GM12878 (cell line): Measurements from ENCODE around the gene RGS19. TPM values are rescaled to one million over a fixed set of nuclear protein-coding genes. Genes with fewer than 3 reads are reported as not detected.

Experiments
- BACH1 ChIP-seq: fragments of 450-650 bp; IDR thresholded peaks from 2 replicates; pipeline ENCODE4 v1.6.1; 2017; ENCODE audit warnings: mild to moderate bottlenecking, borderline replicate concordance
- BMI1 ChIP-seq: fragments of 450-650 bp; IDR thresholded peaks from 2 replicates; pipeline ENCODE4 v1.6.1; 2016; ENCODE audit warnings: mild to moderate bottlenecking, moderate library complexity, borderline replicate concordance
- CREM ChIP-seq: IDR thresholded peaks from 2 replicates; pipeline ENCODE4 v1.6.1; 2014; ENCODE audit warnings: antibody characterized with exemption, low read depth
- EP300 ChIP-seq, 2 experiments: fragments of 150-350 bp in 1 of 2; IDR thresholded peaks; 2 replicates each; pipeline ENCODE4 v1.6.1; 2011 to 2012; ENCODE audit warnings: low read depth in 2 of 2, low read length in 2 of 2, borderline replicate concordance in 1 of 2, improper control_type of control experiment in 1 of 2, inconsistent platforms in 1 of 2; ENCODE audit not compliant: control insufficient read depth in 1 of 2
- FOXK2 ChIP-seq: fragments of 450-650 bp; IDR thresholded peaks from 2 replicates; pipeline ENCODE4 v1.6.1; 2017; ENCODE audit warnings: mild to moderate bottlenecking, moderate library complexity
- HDGF ChIP-seq: fragments of 450-650 bp; IDR thresholded peaks from 2 replicates; pipeline ENCODE4 v1.6.1; 2016; ENCODE audit warnings: antibody characterized with exemption
- IKZF2 ChIP-seq, 2 experiments: fragments of 450-650 bp; IDR thresholded peaks; 2 replicates each; pipeline ENCODE4 v1.6.1; 2017; ENCODE audit warnings: mild to moderate bottlenecking in 2 of 2, moderate library complexity in 2 of 2
- JUNB ChIP-seq: IDR thresholded peaks from 2 replicates; pipeline ENCODE4 v1.6.1; 2016; ENCODE audit warnings: antibody characterized with exemption, mild to moderate bottlenecking
- LARP7 ChIP-seq: fragments of 450-650 bp; IDR thresholded peaks from 2 replicates; pipeline ENCODE4 v1.6.1; 2017; ENCODE audit warnings: mild to moderate bottlenecking
- MEF2A ChIP-seq: IDR thresholded peaks from 2 replicates; pipeline ENCODE4 v1.6.1; 2011; ENCODE audit warnings: low read depth, mild to moderate bottlenecking, low read length, moderate library complexity; ENCODE audit not compliant: insufficient read depth
- MYC ChIP-seq: IDR thresholded peaks from 2 replicates; pipeline ENCODE4 v1.6.1; 2011; ENCODE audit warnings: mild to moderate bottlenecking, low read length, moderate library complexity, inconsistent platforms; ENCODE audit not compliant: insufficient read depth, insufficient replicate concordance, insufficient read length, severe bottlenecking
- NR2C2 ChIP-seq: IDR thresholded peaks from 2 replicates; pipeline ENCODE4 v1.6.1; 2011; ENCODE audit warnings: borderline replicate concordance, low read depth; ENCODE audit not compliant: control insufficient read depth, insufficient read length
- NRF1 ChIP-seq: conservative IDR thresholded peaks from 2 replicates; pipeline ENCODE4 v1.6.1; 2011; ENCODE audit warnings: mild to moderate bottlenecking, low read depth, low read length, improper control_type of control experiment
- POLR2AphosphoS2 ChIP-seq: IDR thresholded peaks from 2 replicates; pipeline ENCODE4 v1.6.1; 2011; ENCODE audit warnings: low read depth, mild to moderate bottlenecking, low read length, improper control_type of control experiment, moderate library complexity
- POLR2AphosphoS5 ChIP-seq: IDR thresholded peaks from 2 replicates; pipeline ENCODE4 v1.6.1; 2011; ENCODE audit warnings: mild to moderate bottlenecking, low read length, inconsistent platforms
- RAD51 ChIP-seq: fragments of 450-650 bp; IDR thresholded peaks from 2 replicates; pipeline ENCODE4 v1.6.1; 2016; ENCODE audit warnings: moderate library complexity, mild to moderate bottlenecking, inconsistent platforms
- RELA ChIP-seq: fragments of 450-650 bp; IDR thresholded peaks from 2 replicates; pipeline ENCODE4 v1.8.0; 2014; ENCODE audit warnings: borderline replicate concordance; ENCODE audit not compliant: partially characterized antibody
- SMARCA5 ChIP-seq: fragments of 450-650 bp; IDR thresholded peaks from 2 replicates; pipeline ENCODE4 v1.6.1; 2017; ENCODE audit warnings: mild to moderate bottlenecking
- SP1 ChIP-seq: IDR thresholded peaks from one replicate; pipeline ENCODE4 v1.6.1; 2011; ENCODE audit warnings: low read depth, low read length
- TAF1 ChIP-seq: IDR thresholded peaks from 2 replicates; pipeline ENCODE4 v1.6.1; 2011; ENCODE audit warnings: mild to moderate bottlenecking, low read depth, low read length, borderline replicate concordance
- polyA plus RNA-seq, 11 experiments: library from polyadenylated mRNA; depleted of rRNA in 4 of 11; unstranded in 6 of 11; stranded (reverse) in 5 of 11; fragments of >200 nt; fragmentation: Nextera tagmentation in 4 of 11; fragmentation: Illumina TruSeq in 1 of 11; extraction: Ambion mirVana in 4 of 11; extraction: Trizol in 1 of 11; gene quantifications; 1 replicate in 1 of 11; 2 replicates in 10 of 11; pipeline versions ENCODE4 v1.2.1 to v1.2.3, GENCODE V29; 2011 to 2016; ENCODE audit warnings: inconsistent platforms in 2 of 11, missing spikeins in 2 of 11, low read depth in 1 of 11
- total RNA-seq, 4 experiments: library from RNA; depleted of rRNA in 3 of 4; stranded (reverse); fragments of >200 nt in 3 of 4; fragmentation: Illumina TruSeq in 1 of 4; extraction: Trizol in 1 of 4; gene quantifications; 2 replicates each; pipeline versions ENCODE4 v1.2.1 to v1.2.3, GENCODE V29; 2013 to 2021
- TF ChIP-seq, protein P1 (sequence below): fragments of 450-650 bp; IDR thresholded peaks from 2 replicates; pipeline ENCODE4 v1.6.1; 2017; ENCODE audit warnings: mild to moderate bottlenecking, moderate library complexity
- TF ChIP-seq, protein P2 (sequence below), 3 experiments: IDR thresholded peaks in 2 of 3; conservative IDR thresholded peaks in 1 of 3; 2 replicates each; pipeline ENCODE4 v1.5.1; 2011; ENCODE audit warnings: low read depth in 3 of 3, low read length in 3 of 3, mild to moderate bottlenecking in 3 of 3, control low read depth in 2 of 3, moderate library complexity in 2 of 3, inconsistent platforms in 1 of 3, mixed read lengths in 1 of 3; ENCODE audit not compliant: control insufficient read depth in 2 of 3, insufficient read depth in 1 of 3; ENCODE audit errors: extremely low read depth in 1 of 3
- TF ChIP-seq, protein P3 (sequence below): IDR thresholded peaks from 2 replicates; pipeline ENCODE4 v1.6.1; 2012; ENCODE audit warnings: low read depth, low read length, improper control_type of control experiment

Gene RGS19
- total and polyA plus RNA-seq, 10 of the 15 experiments (the other 5 are each of a cell fraction or from before 2014, with no cell fraction given), result 0.82 to 62.4 (median 39.8) TPM

DNA sequence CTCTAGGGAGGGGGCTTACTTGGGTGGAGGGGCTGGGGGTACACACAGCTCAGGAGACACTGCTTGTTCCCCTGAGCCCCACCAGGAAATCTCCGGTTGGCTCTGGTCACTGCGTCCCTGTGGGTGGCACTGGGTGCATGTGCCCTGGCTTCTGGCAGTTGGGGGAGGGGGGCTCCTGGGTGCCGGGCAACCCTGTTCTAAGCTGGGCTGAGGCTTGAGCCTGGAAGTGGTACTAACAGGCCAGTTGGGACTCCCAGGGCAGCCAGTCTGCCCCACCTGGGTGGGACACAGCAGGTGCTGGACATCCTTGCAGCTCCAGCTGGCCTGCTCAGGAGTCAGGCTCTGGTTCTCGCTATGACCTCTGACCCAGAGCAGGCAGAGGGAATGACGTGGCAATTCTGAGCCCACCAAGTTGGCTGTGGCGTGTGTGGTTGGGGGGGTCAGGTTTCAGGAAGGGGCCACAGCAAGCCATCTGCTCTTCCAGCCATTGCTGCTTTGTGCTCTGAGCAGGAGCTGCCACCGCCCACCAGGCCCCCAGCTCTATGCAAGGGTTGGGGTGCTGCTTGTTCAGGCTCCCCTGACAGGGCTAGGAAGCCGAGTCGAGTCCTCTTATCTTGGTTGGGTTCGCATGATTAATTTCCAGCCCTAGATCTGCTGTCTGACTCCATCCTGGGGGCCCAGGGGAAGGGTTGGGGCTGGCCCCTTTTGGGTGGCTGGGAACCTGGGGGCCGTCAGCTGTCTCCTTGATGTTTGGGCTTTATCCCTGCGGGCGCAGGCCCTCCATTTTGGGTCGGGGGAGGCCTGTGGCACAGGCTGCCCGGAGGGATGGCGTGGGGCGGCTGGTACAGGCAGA, 42.7 kb downstream of the RGS19 start (continued):
- TF ChIP-seq, protein P1, sequence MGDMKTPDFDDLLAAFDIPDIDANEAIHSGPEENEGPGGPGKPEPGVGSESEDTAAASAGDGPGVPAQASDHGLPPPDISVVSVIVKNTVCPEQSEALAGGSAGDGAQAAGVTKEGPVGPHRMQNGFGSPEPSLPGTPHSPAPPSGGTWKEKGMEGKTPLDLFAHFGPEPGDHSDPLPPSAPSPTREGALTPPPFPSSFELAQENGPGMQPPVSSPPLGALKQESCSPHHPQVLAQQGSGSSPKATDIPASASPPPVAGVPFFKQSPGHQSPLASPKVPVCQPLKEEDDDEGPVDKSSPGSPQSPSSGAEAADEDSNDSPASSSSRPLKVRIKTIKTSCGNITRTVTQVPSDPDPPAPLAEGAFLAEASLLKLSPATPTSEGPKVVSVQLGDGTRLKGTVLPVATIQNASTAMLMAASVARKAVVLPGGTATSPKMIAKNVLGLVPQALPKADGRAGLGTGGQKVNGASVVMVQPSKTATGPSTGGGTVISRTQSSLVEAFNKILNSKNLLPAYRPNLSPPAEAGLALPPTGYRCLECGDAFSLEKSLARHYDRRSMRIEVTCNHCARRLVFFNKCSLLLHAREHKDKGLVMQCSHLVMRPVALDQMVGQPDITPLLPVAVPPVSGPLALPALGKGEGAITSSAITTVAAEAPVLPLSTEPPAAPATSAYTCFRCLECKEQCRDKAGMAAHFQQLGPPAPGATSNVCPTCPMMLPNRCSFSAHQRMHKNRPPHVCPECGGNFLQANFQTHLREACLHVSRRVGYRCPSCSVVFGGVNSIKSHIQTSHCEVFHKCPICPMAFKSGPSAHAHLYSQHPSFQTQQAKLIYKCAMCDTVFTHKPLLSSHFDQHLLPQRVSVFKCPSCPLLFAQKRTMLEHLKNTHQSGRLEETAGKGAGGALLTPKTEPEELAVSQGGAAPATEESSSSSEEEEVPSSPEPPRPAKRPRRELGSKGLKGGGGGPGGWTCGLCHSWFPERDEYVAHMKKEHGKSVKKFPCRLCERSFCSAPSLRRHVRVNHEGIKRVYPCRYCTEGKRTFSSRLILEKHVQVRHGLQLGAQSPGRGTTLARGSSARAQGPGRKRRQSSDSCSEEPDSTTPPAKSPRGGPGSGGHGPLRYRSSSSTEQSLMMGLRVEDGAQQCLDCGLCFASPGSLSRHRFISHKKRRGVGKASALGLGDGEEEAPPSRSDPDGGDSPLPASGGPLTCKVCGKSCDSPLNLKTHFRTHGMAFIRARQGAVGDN, result peak; percentile 95
- TF ChIP-seq LARP7 (no peak; the same call in 1 of the 2 replicates), BMI1 (0 out of 2 replicates have a peak, but pooled peaks have one; percentile 9), FOXK2 (no peak), SMARCA5 (no peak), RELA (no peak), POLR2AphosphoS5 (peak; percentile 65; the same call in 1 of the 2 replicates), NR2C2 (peak; percentile 66), RAD51 (no peak), SP1 (no peak), POLR2AphosphoS2 (peak; percentile 11), CREM (peak; percentile 69), MEF2A (no peak), IKZF2 (IDR thresholded peaks at IDR 0.05) (no peak), MYC (no peak), EP300 (IDR thresholded peaks at IDR 0.05; ENCODE audit: borderline replicate concordance in 1 of 2, control insufficient read depth in 1 of 2, low read depth in 2 of 2, low read length in 2 of 2) (no peak), BACH1 (peak; percentile 38; the same call in 1 of the 2 replicates), NRF1 (no peak), JUNB (peak; percentile 19; the same call in 1 of the 2 replicates), HDGF (0 out of 2 replicates have a peak, but pooled peaks have one; percentile 7), TAF1 (no peak; the same call in 1 of the 2 replicates)
- TF ChIP-seq, protein P2, sequence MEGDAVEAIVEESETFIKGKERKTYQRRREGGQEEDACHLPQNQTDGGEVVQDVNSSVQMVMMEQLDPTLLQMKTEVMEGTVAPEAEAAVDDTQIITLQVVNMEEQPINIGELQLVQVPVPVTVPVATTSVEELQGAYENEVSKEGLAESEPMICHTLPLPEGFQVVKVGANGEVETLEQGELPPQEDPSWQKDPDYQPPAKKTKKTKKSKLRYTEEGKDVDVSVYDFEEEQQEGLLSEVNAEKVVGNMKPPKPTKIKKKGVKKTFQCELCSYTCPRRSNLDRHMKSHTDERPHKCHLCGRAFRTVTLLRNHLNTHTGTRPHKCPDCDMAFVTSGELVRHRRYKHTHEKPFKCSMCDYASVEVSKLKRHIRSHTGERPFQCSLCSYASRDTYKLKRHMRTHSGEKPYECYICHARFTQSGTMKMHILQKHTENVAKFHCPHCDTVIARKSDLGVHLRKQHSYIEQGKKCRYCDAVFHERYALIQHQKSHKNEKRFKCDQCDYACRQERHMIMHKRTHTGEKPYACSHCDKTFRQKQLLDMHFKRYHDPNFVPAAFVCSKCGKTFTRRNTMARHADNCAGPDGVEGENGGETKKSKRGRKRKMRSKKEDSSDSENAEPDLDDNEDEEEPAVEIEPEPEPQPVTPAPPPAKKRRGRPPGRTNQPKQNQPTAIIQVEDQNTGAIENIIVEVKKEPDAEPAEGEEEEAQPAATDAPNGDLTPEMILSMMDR (IDR thresholded peaks at IDR 0.05 in 2 of 3, conservative IDR thresholded peaks at IDR 0.05 in 1 of 3; ENCODE audit: control insufficient read depth in 2 of 3, extremely low read depth in 1 of 3, insufficient read depth in 1 of 3, low read depth in 3 of 3, low read length in 3 of 3), result no peak
- TF ChIP-seq, protein P3, sequence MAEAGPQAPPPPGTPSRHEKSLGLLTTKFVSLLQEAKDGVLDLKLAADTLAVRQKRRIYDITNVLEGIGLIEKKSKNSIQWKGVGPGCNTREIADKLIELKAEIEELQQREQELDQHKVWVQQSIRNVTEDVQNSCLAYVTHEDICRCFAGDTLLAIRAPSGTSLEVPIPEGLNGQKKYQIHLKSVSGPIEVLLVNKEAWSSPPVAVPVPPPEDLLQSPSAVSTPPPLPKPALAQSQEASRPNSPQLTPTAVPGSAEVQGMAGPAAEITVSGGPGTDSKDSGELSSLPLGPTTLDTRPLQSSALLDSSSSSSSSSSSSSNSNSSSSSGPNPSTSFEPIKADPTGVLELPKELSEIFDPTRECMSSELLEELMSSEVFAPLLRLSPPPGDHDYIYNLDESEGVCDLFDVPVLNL, result no peak
